ENCODE data around the gene ZNF341.

- TF ChIP-seq CTCF (IDR thresholded peaks at IDR 0.05) = no peak
- no peak for TF ChIP-seq EZH2 (IDR thresholded peaks at IDR 0.05; ENCODE audit: borderline replicate concordance, insufficient read depth, low read depth, low read length, poor library complexity, severe bottlenecking)
Observed at GRCh38 chr20:33725607-33726264, 6.1 kb upstream of the ZNF341 start.
